ENCODE data around the gene GPR31.

GPR31 gene

DNA sequence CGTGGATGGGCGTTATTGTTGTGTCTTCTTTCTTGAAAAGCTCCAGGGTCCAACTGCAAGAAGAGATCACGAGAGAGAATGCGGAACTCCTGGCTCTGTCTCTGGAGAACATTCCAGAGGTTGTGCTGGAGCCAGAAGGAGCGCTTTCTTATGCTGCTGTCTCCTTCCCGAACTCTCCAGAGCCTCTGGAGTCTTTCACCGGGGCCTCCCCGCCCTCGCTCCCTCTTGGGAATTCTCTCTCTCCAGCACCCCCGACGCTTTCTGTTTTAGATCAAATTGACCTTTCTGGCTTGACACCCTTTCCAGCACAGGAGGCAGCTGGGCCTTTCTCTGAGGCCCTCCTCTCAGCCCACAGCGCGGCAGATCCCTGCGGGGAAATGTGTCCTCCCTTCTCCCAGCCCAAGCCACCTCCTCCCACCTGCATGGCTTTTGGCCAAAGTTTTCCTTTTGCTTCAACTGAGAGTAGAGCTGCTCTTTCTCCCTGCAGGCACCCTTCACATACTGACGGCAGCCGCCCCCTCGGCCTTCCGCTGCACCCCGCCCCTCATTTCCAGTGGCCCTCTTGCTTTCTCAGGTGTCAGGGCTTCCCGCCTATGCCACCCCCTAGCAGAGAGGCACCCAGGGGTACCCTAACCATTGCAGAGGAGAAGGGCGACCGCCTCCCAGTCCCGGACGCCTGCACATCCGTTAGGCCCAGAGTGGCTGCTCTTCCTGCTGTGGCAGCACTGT, 41.5 kb downstream of the GPR31 start:
- DNase-seq, result no peak

DNA sequence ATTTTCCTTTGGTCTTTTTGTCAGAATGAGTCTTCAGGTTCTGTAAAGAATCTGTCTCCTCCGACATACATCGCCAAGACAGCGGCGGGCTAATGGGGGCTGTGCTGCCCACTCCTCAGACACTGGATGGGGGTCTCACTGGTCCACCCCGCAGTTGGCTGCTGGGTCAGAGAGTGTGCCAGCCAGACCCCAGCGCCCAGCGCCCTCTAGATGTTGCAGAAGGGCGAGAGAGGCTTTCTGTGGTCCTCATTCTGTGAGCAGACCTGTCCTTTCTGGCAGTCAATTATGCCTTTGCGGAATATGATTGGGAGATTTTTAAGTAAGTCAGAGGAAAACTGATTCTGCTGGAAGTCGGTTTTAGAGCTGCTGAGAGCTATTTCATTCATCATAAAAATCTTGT, 42.7 kb downstream of the GPR31 start:
- no peak for DNase-seq

DNA sequence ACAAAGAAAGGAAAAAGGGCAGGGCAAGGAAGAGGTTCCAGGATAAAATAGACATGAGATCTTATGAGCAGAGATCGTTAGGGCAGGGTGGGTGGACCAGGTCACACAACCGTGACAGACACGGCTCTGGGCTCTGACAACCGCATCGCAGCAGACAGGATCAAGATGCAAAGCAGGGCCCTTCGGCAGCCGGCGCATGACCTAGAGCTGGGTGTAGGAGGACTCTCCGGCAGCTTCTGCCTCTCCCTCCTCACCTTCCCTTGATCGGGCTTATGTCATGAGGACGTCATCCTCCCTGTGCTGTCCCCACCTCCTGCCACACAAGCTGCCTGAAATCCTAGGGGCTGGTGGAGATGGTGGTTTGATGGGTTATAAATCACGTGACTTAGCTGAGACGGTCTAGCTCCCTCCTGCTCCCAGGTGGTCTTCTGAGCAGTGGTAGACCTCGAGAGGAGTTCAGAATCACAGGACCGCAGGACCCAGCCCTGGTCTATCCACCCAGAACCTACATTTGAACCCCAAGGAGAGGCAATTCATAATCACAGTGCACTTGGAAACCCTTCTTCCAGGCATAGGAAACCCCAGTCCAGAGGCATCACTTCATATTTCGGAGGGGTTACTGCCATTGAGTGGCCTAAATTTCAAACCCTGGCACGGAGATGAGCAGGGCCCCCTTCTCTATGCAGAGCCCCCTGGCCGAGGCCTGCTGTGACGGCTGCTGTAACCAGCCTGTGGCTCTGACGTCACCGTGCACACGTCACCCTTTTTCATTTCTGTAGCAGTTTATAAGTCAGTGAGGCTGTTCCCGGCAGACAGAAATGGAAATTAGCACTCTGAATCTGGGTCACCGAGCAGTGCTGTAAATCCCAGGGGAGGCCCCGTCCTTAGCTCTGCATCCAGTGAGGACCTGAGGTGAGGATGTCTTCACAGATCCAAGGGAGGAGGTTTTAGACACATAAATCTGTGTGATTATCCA, 43.6 kb downstream of the GPR31 start:
- no peak for DNase-seq

DNA sequence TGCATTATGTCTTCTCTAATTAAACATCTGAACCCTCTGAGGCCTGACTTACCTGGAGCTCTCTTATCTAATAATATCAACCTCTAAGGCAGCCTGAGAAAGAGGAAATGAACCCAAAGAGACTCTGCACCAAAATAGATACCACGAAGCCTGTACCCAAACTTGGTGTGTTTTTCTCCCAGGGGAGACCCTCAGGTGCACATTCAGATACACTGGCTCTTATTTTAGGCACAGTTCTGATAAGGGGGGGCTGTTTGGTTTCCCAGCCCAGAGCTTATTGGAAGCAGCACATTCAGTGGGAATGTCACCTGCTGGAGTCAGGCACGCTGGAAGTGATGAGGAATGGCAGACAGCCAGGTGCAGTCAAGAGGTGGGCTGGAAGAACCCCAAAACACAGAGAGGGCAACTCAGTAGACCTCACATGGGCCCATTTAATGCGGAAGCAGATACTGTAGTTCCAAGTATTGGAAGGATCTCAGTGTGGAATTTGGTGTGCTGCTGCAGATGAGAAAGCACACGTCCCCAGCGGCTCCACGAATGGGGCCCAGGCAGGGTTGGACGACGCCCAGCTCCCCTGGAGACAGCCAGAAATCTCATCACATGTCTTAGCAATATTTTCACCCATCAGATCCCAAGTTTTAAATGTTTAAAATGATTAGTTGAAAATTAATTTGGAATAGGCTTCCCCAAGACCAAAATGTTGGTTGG, 44.6 kb downstream of the GPR31 start:
- no peak for DNase-seq

DNA sequence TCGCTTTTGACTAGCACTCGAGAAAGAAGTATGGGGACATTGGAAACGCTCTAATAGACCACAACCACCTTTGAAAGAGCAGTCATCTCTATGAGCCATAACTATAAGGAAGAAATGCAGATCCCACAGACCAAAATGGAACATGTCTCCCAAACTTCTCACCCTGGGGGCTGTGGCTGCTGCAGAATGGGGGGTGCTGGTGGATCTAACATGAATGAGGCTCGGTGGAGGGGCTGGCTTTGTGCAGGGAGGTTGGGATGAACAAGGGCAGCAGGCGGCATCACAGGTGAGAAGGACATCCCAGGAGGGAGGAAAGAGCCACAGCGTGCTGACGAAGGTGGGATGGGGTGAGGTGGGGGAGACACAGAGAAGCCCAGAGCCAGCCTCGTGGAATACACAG, 45.4 kb downstream of the GPR31 start:
- no peak for DNase-seq

DNA sequence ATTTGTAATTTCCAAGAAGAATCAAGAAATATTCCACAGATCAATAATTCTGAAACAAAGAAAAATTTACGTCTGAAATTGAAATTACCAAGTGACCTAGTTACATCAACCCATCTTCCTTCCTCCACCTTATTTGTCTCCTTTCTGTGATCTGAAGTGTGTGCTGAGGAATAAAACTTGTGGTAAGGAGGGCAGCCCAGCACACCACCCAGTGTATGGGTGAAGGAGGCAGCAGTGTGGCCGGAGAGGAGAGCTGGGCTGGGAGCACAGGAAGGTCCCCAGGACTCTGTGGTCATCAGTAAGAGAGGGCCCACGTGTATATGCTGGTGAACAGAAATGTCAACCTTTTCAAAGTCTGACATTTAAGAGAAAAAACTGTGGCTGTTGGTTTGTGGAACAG, 46.2 kb downstream of the GPR31 start:
- DNase-seq, result no peak

DNA sequence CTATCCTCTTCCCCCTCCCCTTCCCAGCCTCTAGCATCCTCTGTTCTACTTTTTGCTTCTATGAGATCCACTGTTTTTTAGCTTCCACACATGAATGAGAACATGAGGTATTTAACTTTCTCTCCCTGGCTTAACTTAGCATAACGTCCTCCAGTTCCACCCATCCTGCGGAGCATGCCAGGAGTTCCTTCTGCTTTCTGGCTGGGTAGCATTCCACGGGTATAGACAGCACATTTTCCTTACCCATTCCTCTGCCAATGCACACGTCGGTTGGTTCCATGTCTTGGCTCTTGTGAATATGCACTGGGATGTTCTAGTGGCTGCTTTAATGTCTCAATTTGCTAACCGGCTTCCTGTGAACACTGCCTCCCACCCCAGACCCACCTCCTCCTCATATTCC, 48.1 kb downstream of the GPR31 start:
- DNase-seq, result no peak

DNA sequence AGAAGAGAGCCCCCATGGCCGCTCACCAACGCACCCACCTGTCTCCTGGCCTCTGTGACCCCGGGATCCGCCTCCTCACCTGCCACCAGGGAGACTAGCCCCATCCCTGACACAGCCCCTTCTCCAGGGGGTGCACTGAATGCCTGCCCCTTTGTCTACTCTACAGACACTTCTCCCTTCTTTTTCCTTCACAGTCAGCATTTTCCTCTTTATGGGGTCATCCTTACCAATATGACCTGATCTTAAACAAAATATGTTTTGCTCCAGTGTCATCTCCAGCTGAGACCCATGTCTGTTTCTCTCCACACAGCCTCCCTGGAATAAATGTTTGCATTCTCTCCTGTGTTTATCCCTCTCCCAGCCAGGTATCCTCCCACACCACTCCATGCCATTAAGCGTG, 49.5 kb downstream of the GPR31 start:
- no peak for DNase-seq

DNA sequence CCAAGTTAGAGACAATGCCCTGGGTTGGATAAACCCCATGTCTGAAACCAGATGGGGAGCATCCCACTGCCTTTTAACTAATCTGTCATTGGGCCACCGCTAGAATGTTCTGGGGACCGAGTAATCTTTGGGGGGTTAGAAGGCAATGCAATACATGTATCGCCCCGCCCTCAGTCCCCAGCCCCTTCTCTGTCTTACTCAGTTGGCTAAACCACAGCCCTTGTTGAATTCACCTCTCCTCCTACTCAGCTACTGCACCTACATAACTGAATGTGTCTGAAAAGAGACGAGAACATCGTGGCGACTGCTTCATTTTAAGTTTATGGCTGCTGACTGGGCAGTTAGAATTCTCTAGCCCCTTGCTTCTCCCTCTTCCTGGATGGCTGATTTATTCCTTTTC, 50.0 kb downstream of the GPR31 start:
- DNase-seq, result no peak

DNA sequence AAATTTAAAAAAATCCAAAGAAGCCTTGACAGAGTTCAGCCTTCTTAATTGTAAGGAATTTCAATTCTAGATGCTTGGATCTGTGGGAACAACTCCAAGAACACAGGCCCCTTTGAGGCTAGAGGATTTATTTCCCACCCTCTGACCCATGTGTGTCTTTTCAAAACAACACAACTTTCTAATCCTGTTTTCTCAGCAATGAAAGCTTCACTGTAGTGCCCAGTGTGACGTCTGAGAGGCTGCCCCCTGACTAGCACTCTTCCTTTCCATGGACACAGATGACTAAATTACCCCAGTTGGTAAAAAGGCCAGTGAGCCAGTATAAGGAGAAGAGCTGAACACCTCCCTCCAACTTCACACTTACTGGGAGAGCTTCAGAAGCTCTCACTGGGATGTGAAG, 51.4 kb downstream of the GPR31 start:
- no peak for DNase-seq

Data from activated CD8-positive, alpha-beta memory T cell treated with anti-CD3 and anti-CD28 coated beads for 24 hours (primary cell).